ENCODE results near the gene ECT2. TPM values are rescaled to one million over a fixed set of nuclear protein-coding genes. Genes with fewer than 3 reads are reported as not detected.

The ECT2 gene
- total RNA-seq, 2 donors from 2014 or later: 90.3 to 141 TPM

DNA sequence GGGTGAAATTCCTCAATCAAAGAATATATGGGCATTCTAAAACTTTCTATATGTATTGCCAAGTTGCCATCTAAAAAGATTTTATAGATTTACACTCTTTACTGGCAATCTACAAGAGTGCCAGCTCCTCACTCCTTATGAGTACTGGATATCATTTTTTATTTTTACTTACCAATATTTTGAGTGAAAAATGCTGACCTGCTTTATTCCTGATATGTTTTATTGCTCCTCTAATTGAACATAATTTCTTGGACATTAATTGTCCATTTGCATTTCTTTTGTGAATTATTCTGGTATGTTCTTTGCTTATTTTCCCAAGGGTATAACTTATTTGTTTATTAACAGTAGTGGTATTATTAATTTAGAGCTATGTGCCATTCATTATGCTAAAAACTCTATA is 96.8 kb downstream of the ECT2 start:
- no peaks in the 10 kb centered on the region for H3K4me1 ChIP-seq (ENCODE audit: control insufficient read depth, insufficient read depth, low read length)
- DNase-seq: no peak
- H3K27me3 ChIP-seq (ENCODE audit: control insufficient read depth, insufficient read depth, low read length, poor library complexity, severe bottlenecking): no peaks in the 10 kb centered on the region
- H3K4me3 ChIP-seq (ENCODE audit: low read length): no peak overlapping the region
- no peak overlapping the region for H3K27ac Mint-ChIP-seq
- no peak overlapping the region for H3K4me3 Mint-ChIP-seq
- no peaks in the 10 kb centered on the region for H3K9me3 ChIP-seq (ENCODE audit: control insufficient read depth, low read length)
- TF ChIP-seq, protein P1, sequence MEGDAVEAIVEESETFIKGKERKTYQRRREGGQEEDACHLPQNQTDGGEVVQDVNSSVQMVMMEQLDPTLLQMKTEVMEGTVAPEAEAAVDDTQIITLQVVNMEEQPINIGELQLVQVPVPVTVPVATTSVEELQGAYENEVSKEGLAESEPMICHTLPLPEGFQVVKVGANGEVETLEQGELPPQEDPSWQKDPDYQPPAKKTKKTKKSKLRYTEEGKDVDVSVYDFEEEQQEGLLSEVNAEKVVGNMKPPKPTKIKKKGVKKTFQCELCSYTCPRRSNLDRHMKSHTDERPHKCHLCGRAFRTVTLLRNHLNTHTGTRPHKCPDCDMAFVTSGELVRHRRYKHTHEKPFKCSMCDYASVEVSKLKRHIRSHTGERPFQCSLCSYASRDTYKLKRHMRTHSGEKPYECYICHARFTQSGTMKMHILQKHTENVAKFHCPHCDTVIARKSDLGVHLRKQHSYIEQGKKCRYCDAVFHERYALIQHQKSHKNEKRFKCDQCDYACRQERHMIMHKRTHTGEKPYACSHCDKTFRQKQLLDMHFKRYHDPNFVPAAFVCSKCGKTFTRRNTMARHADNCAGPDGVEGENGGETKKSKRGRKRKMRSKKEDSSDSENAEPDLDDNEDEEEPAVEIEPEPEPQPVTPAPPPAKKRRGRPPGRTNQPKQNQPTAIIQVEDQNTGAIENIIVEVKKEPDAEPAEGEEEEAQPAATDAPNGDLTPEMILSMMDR (conservative IDR thresholded peaks at IDR 0.05): no peak
- no peaks in the 10 kb centered on the region for H3K9me3 Mint-ChIP-seq
- no peaks in the 10 kb centered on the region for H3K36me3 ChIP-seq (ENCODE audit: control insufficient read depth, insufficient read depth, low read length)
- no peak overlapping the region for H3K27ac ChIP-seq (ENCODE audit: low read depth, low read length)
- H3K27me3 Mint-ChIP-seq (ENCODE audit: insufficient read depth): peaks cover 17% of the 10 kb centered on the region
- no peaks in the 10 kb centered on the region for H3K4me1 Mint-ChIP-seq
- no peaks in the 10 kb centered on the region for H3K36me3 Mint-ChIP-seq (ENCODE audit: low read depth)
- H3K9ac ChIP-seq (ENCODE audit: extremely low read depth, low read length, poor library complexity, severe bottlenecking): no peak overlapping the region

DNA sequence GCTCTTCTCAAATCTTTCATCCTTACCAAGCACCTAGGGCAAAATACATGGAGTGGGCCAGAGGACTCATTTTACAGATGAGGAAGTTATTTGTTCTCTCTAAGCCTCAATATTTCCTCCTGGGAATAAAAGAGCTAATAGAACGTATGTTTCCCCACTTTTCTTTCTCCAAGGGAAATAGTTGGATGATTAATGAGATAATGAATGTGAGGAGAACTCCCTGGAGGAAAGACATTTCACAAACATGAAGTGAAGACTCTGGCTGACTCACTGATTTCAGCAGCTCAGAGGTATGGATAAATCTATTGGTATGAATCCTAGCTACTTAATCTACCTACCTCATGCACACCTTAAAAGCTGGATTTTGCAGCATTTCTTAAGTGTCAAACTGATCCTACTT is 98.4 kb downstream of the ECT2 start:
- no peaks in the 10 kb centered on the region for H3K4me1 Mint-ChIP-seq
- Histone ChIP-seq H3K27me3 (ENCODE audit: control insufficient read depth, insufficient read depth, low read length, poor library complexity, severe bottlenecking) (peaks cover 12% of the 10 kb centered on the region), H3K36me3 (ENCODE audit: control insufficient read depth, insufficient read depth, low read length) (no peaks in the 10 kb centered on the region), H3K4me3 (ENCODE audit: low read length) (no peak overlapping the region), H3K9me3 (ENCODE audit: control insufficient read depth, low read length) (no peaks in the 10 kb centered on the region), H3K4me1 (ENCODE audit: control insufficient read depth, insufficient read depth, low read length) (no peaks in the 10 kb centered on the region), H3K9ac (ENCODE audit: extremely low read depth, low read length, poor library complexity, severe bottlenecking) (no peak overlapping the region), H3K27ac (ENCODE audit: low read depth, low read length) (no peak overlapping the region)
- no peak overlapping the region for H3K4me3 Mint-ChIP-seq
- TF ChIP-seq, protein P1 (conservative IDR thresholded peaks at IDR 0.05): no peak
- H3K36me3 Mint-ChIP-seq (ENCODE audit: low read depth): no peaks in the 10 kb centered on the region
- no peak overlapping the region for H3K27ac Mint-ChIP-seq
- H3K9me3 Mint-ChIP-seq: no peaks in the 10 kb centered on the region
- no peak for DNase-seq
- 90% methylated on average over 1 of the region's 1 CpG; no CpG with 5 or more reads in 1 of the 2 experiments for WGBS, 2 experiments (ENCODE audit: insufficient coverage in 1 of 2, insufficient read length in 1 of 2)
- H3K27me3 Mint-ChIP-seq (ENCODE audit: insufficient read depth): peaks cover 11% of the 10 kb centered on the region

DNA sequence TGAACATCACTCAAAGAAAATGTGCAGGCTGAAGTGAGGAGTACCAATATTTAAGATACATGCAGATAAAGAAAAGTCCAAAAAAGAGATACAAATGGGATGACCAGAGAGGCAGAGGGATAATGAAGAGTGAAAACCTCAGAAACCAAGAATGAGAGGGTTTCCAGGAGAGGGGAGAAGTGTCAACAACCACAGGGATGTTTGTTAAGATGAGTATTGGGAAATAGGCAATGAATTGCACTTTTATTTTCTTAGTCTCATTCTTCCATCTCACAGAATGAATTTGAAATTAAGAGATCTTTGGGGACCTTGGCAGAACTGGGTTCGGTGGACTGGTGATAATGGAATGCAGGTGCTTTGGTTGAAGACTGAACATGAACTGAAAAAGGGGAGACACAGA is 102.5 kb downstream of the ECT2 start:
- H3K4me3 ChIP-seq (ENCODE audit: low read length): no peak overlapping the region
- H3K27me3 Mint-ChIP-seq (ENCODE audit: insufficient read depth): peaks cover 38% of the 10 kb centered on the region
- TF ChIP-seq, protein P1 (conservative IDR thresholded peaks at IDR 0.05): no peak
- H3K4me1 Mint-ChIP-seq: peaks cover 7% of the 10 kb centered on the region
- H3K36me3 ChIP-seq (ENCODE audit: control insufficient read depth, insufficient read depth, low read length): no peaks in the 10 kb centered on the region
- H3K27ac ChIP-seq (ENCODE audit: low read depth, low read length): no peak overlapping the region
- H3K9me3 Mint-ChIP-seq: no peaks in the 10 kb centered on the region
- H3K27ac Mint-ChIP-seq: no peak overlapping the region
- DNase-seq: no peak
- H3K27me3 ChIP-seq (ENCODE audit: control insufficient read depth, insufficient read depth, low read length, poor library complexity, severe bottlenecking): peaks cover 25% of the 10 kb centered on the region
- WGBS, 2 experiments (ENCODE audit: insufficient coverage in 1 of 2, insufficient read length in 1 of 2): 88 to 100% methylated on average over 1 of the region's 1 CpG
- no peak overlapping the region for H3K4me3 Mint-ChIP-seq
- no peaks in the 10 kb centered on the region for H3K36me3 Mint-ChIP-seq (ENCODE audit: low read depth)
- H3K9me3 ChIP-seq (ENCODE audit: control insufficient read depth, low read length): no peaks in the 10 kb centered on the region
- peaks cover 5% of the 10 kb centered on the region for H3K4me1 ChIP-seq (ENCODE audit: control insufficient read depth, insufficient read depth, low read length)
- no peak overlapping the region for H3K9ac ChIP-seq (ENCODE audit: extremely low read depth, low read length, poor library complexity, severe bottlenecking)

Measured in endodermal cell (in vitro differentiated cells).